ENCODE data around the gene CCDC30. TPM values are rescaled to one million over a fixed set of nuclear protein-coding genes. Genes with fewer than 3 reads are reported as not detected.

Gene CCDC30
- total RNA-seq, 4 donors from 2014 or later: 0.38 to 2.2 (median 1.0) TPM

DNA sequence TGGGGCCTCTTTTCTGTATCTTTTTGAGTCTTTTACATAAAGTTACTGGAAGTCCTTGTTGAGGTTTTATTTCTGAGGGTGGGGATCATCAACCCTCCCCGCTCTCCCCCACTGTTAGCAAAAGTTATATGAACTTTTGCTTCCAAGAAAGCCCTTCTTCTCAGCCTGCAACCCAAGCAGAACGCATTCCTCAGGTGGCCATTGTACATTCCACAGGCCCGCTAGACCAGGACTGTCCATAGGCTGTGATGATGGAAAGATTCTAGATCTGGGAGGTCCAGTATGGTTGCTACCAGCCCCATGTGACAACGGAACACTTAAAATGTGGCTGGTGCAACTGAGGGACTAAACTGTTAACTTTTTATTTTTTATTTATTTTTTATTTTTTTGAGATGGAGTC lies 207.3 kb downstream of the CCDC30 start:
- no peak overlapping the region for H3K4me3 ChIP-seq (ENCODE audit: low read depth, poor library complexity, severe bottlenecking)
- no peak for TF ChIP-seq POLR2A (IDR thresholded peaks at IDR 0.05)
- TF ChIP-seq, protein P1, sequence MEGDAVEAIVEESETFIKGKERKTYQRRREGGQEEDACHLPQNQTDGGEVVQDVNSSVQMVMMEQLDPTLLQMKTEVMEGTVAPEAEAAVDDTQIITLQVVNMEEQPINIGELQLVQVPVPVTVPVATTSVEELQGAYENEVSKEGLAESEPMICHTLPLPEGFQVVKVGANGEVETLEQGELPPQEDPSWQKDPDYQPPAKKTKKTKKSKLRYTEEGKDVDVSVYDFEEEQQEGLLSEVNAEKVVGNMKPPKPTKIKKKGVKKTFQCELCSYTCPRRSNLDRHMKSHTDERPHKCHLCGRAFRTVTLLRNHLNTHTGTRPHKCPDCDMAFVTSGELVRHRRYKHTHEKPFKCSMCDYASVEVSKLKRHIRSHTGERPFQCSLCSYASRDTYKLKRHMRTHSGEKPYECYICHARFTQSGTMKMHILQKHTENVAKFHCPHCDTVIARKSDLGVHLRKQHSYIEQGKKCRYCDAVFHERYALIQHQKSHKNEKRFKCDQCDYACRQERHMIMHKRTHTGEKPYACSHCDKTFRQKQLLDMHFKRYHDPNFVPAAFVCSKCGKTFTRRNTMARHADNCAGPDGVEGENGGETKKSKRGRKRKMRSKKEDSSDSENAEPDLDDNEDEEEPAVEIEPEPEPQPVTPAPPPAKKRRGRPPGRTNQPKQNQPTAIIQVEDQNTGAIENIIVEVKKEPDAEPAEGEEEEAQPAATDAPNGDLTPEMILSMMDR (IDR thresholded peaks at IDR 0.05): no peak
- intact Hi-C loops (cut with DNase I; ENCODE audit: low total_unique reads): no loop called here
- no peak for DNase-seq (ENCODE audit: low spot score in 2 of 2)
- 96 to 98% methylated on average over 4 of the region's 4 CpGs for WGBS, 2 donors

DNA sequence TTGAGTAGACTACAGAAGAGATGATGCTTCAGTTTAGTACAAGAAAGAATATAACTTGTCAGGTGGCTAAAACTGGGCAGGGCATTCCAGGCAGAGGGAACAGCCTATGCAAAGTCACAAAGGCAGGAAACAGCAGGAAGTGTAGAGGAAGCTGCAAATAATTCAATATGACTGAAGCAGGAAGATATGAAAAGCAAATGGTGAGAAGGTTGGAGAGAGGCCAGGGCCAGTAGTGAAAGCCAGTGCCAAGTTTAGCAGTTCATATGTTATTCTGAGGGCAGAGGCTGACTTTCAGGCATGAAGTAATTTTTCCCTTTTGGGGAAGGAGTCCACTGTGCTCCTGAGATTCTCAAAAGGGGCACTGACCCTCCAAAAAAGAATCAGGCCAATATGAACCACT lies 211.1 kb downstream of the CCDC30 start:
- no peak for DNase-seq (ENCODE audit: low spot score in 2 of 2)
- H3K4me3 ChIP-seq (ENCODE audit: low read depth, poor library complexity, severe bottlenecking): no peak overlapping the region
- intact Hi-C loops (cut with DNase I; ENCODE audit: low total_unique reads): no loop called here

DNA sequence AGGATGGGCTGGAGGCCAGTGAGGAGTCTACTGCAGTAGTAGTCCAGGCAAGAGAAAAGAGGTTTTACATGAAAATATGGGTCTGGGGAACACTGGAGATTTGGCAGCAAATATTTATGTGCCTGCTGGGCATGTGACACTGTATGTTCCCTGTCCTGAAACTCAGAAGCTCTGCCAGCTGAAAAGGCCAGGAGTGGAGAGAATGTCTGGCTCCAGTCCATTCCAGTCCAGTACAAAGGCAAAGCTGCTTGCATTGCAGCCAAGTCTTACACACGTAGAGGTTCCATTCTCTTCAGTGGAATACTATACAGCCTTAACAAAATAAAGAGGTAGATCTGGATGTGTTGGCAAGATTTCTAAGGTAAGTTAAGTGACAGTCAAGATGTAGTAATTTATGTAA lies 211.6 kb downstream of the CCDC30 start:
- DNase-seq (ENCODE audit: low spot score in 2 of 2): no peak
- intact Hi-C loops (cut with DNase I; ENCODE audit: low total_unique reads): no loop called here
- WGBS, 2 donors: 28 to 50% methylated on average over 1 of the region's 1 CpG
- H3K4me3 ChIP-seq (ENCODE audit: low read depth, poor library complexity, severe bottlenecking): no peak overlapping the region
- TF ChIP-seq, protein P1 (IDR thresholded peaks at IDR 0.05): no peak
- TF ChIP-seq POLR2A (IDR thresholded peaks at IDR 0.05): no peak

More for the DNA sequence above, 211.1 kb downstream of the CCDC30 start:
- TF ChIP-seq, protein P1 (IDR thresholded peaks at IDR 0.05): no peak
- TF ChIP-seq POLR2A (IDR thresholded peaks at IDR 0.05): no peak

DNA sequence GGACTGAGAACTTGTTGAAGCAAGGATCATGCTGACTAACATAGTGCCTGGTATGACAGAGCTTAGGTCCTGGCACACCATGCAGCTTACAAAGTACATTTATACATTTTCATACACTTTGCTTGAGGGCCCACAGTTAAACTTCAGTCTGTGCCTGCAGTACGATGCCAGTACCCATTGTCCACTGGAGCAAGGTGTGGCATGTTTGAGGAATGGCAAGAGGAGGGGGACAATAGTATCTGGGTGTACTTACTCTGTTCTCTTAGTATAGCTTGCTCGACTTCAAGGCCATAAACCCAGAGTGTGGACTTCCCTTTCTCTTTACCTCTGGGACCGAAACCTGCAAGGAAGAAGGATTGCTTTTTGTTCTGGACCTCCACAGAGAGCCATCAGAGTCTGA lies 212.4 kb downstream of the CCDC30 start:
- no peak overlapping the region for H3K4me3 ChIP-seq (ENCODE audit: low read depth, poor library complexity, severe bottlenecking)
- intact Hi-C loops (cut with DNase I; ENCODE audit: low total_unique reads): no loop called here
- 72 to 83% methylated on average over 3 of the region's 3 CpGs for WGBS, 2 donors
- no peak for DNase-seq (ENCODE audit: low spot score in 2 of 2)
- TF ChIP-seq, protein P1 (IDR thresholded peaks at IDR 0.05): no peak
- TF ChIP-seq POLR2A (IDR thresholded peaks at IDR 0.05): no peak

DNA sequence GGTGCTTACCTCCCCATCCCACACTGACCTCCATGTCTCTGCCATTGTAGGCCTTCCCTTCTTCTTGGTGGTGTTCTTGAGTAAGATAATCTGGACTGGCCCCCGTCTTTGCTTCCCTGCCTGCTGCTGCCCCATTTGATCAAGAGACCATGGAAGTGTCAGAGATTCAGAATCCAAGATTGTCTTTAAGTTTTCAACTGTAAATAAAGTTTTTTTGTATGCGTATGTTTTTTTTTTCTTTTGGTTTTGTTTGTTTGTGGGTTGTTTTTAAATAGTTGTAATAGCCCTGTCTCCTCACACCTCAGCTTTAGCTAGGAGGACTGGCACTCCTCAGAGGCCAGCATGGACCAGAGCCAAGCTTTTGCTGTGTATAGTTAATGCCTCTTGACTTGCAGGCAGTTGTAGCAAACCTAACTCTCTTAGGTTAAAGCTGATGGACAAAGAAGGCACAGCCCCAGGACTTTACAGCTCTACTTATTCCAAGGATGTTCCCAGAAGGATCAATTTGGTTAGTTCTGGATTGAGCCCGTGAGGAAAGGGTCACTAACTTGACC lies 213.5 kb downstream of the CCDC30 start:
- no peak overlapping the region for H3K4me3 ChIP-seq (ENCODE audit: low read depth, poor library complexity, severe bottlenecking)
- WGBS, 2 donors: 93 to 94% methylated on average over 3 of the region's 3 CpGs
- intact Hi-C loops (cut with DNase I; ENCODE audit: low total_unique reads): no loop called here
- TF ChIP-seq, protein P1 (IDR thresholded peaks at IDR 0.05): no peak
- TF ChIP-seq POLR2A (IDR thresholded peaks at IDR 0.05): no peak
- no peak for DNase-seq (ENCODE audit: low spot score in 2 of 2)

DNA sequence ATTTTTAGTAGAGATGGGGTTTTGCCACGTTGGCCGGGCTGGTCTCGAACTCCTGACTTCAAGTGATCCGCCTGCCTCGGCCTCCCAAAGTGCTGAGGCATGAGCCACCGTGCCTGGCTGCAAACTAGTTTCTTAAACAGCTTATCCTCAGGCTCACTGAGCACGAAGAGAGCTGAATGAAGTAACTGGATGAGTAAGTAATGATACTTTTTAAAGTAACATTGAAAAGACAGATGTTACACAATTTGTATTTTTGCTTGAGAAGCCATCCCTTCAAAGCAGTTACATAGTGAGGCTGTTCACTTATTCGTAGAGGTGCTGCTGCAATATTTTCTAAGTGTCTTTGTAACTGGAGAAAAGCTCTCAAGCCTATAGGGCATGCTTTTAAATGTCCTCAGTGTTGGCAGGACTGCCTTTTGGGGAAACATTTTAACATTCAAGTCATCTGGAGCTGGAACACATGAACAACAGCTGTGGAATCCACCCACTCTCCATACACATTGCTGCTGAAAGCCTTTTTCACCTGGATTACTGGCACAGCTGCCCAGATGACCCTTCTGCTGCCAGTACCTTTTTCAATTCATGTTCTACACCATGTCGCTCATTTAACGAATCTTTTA lies 216.4 kb downstream of the CCDC30 start:
- no peak for TF ChIP-seq POLR2A (IDR thresholded peaks at IDR 0.05)
- TF ChIP-seq, protein P1 (IDR thresholded peaks at IDR 0.05): no peak
- no peak for DNase-seq (ENCODE audit: low spot score in 2 of 2)
- H3K4me3 ChIP-seq (ENCODE audit: low read depth, poor library complexity, severe bottlenecking): no peak overlapping the region
- intact Hi-C loops (cut with DNase I; ENCODE audit: low total_unique reads): no loop called here
- 72 to 75% methylated on average over 10 of the region's 10 CpGs for WGBS, 2 donors
